HEK293 (cell line): ENCODE measurements around the gene PUM2.

Experiments
- BCL6B ChIP-seq: fragments of 450-650 bp; formaldehyde crosslinking; IDR thresholded peaks from 2 replicates; pipeline ENCODE4 v1.5.1; 2017; ENCODE audit warnings: missing biosample characterization, missing genetic modification characterization
- CTCF ChIP-seq: fragments of 450-650 bp; formaldehyde crosslinking; IDR thresholded peaks from 2 replicates; pipeline ENCODE4 v1.5.1; 2016; ENCODE audit warnings: missing biosample characterization, missing genetic modification characterization
- ZEB2 ChIP-seq: fragments of 450-650 bp; formaldehyde crosslinking; IDR thresholded peaks from 2 replicates; pipeline ENCODE4 v1.5.1; 2016; ENCODE audit warnings: missing biosample characterization, missing genetic modification characterization
- ZNF2 ChIP-seq: fragments of 450-650 bp; formaldehyde crosslinking; IDR thresholded peaks from 2 replicates; pipeline ENCODE4 v1.5.1; 2016; ENCODE audit warnings: missing biosample characterization, missing genetic modification characterization
- TF ChIP-seq, protein P1 (sequence below): fragments of 450-650 bp; formaldehyde crosslinking; IDR thresholded peaks from 2 replicates; pipeline ENCODE4 v1.5.1; 2016; ENCODE audit warnings: missing biosample characterization, missing genetic modification characterization

DNA sequence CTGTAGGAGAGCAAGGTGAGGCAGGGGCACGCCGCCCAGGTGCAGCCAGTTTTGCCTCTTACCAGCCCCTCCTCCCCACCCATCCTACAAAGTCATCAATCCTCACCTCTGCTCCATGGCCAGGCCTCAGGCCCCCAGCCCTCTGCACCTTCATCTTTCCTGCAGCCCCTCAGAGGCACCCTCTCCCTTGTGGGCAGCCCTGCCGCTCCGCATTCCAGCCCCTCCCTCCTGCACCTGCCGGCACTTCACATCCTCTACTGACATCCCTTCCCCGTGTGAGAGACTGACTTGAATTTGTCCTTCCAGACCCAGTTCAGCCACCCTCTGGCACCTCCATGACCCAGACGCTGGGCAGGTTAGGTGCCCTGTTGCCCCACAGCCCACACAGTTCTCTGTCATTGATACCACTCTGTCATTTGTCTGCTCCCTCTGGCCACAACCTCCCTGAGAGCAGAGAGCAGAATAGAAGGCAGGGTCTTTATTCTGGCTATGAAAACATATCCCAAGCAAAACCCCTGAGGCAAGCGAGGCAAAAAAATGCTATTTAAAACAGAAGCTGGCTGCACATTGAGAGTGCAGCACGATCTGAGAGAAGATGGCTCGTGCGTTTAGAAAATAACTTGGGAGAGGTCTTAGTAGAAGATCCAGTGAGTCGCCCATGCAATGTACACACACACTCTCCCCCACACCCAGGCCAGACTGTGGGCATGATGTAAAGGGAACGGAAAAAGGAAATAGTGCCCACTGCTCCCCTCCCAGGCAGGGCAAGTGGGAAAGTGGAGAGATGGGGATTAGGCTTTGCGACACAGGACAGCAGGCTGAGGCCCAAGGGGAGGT, 151.6 kb downstream of the PUM2 start:
- TF ChIP-seq ZEB2 (tag by site-specific recombination) (no peak), ZNF2 (tag by site-specific recombination) (no peak), CTCF (tag by site-specific recombination) (no peak), BCL6B (tag by site-specific recombination) (no peak)
- TF ChIP-seq, protein P1, sequence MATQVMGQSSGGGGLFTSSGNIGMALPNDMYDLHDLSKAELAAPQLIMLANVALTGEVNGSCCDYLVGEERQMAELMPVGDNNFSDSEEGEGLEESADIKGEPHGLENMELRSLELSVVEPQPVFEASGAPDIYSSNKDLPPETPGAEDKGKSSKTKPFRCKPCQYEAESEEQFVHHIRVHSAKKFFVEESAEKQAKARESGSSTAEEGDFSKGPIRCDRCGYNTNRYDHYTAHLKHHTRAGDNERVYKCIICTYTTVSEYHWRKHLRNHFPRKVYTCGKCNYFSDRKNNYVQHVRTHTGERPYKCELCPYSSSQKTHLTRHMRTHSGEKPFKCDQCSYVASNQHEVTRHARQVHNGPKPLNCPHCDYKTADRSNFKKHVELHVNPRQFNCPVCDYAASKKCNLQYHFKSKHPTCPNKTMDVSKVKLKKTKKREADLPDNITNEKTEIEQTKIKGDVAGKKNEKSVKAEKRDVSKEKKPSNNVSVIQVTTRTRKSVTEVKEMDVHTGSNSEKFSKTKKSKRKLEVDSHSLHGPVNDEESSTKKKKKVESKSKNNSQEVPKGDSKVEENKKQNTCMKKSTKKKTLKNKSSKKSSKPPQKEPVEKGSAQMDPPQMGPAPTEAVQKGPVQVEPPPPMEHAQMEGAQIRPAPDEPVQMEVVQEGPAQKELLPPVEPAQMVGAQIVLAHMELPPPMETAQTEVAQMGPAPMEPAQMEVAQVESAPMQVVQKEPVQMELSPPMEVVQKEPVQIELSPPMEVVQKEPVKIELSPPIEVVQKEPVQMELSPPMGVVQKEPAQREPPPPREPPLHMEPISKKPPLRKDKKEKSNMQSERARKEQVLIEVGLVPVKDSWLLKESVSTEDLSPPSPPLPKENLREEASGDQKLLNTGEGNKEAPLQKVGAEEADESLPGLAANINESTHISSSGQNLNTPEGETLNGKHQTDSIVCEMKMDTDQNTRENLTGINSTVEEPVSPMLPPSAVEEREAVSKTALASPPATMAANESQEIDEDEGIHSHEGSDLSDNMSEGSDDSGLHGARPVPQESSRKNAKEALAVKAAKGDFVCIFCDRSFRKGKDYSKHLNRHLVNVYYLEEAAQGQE (tag by site-specific recombination), result no peak
